Erythroblast (primary cell): ENCODE results near the gene MADD.

Experiments used
- GATA1 ChIP-seq: IDR thresholded peaks from 2 replicates; pipeline ENCODE4 v1.6.1; 2011; ENCODE audit warnings: low read depth, mild to moderate bottlenecking, control low read depth, low read length, moderate library complexity
- POLR2A ChIP-seq: IDR thresholded peaks from 2 replicates; pipeline ENCODE4 v1.6.1; 2011; ENCODE audit warnings: mild to moderate bottlenecking, low read length

DNA sequence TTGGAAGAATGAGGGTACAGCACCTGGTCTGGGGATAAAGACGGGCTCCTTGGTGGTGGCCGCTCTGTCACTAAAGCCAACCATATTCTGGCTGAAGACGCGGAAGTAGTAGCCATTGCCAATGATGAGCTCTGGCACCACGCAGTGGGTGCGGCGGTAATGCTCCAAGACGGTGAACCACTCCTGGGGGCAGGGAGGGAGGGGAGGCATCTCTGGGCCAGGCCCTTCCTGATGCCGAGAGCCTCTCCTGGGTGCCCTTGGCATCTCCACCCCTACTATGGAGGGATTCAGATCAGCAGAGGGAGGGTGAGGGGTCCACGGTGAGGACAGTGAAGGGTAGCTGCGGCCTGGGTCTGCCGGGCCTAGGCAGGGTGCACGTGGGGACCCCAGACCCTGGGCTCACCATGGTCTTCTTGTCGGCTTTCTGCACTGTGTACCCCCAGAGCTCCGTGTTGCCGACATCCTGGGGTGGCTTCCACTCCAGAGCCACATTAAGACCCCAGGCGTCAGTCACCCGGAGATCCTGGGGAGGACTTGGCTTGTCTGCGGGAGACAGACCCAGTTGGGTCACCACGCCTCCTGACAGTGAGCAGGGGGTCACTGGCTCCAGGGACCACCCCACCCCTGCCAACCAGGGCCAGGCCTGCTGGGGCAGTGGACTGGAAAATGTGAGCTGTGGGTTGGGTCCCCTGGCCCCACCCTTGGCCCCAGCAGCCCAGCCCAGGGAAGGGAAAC is 63.0 kb downstream of the MADD start:
- TF ChIP-seq POLR2A (no peak), GATA1 (no peak)
